Neural cell (in vitro differentiated cells): Measurements from ENCODE around the gene CLIC6. TPM values are rescaled to one million over a fixed set of nuclear protein-coding genes. Genes with fewer than 3 reads are reported as not detected.

Experiments used
- H2AFZ ChIP-seq: fragments of 200-600, 300-800 bp; sonication (generic), shearing (Covaris generic); 2 replicates; pipeline ENCODE4 v1.6.0; 2014; ENCODE audit warnings: low read depth, mild to moderate bottlenecking, antibody characterized with exemption, low read length, moderate library complexity
- H3F3A ChIP-seq: fragments of 200-600 bp; shearing (Covaris generic); 2 replicates; pipeline ENCODE4 v1.6.1; 2016; ENCODE audit warnings: mild to moderate bottlenecking, moderate library complexity, mixed read lengths, antibody characterized with exemption, low read length; ENCODE audit not compliant: insufficient read depth, poor library complexity, severe bottlenecking
- H3K27ac ChIP-seq: fragments of 200-600, 300-800 bp; sonication (generic), shearing (Covaris generic); 2 replicates; pipeline ENCODE4 v1.5.1; 2014; ENCODE audit warnings: mild to moderate bottlenecking, low read length, moderate library complexity
- H3K27me3 ChIP-seq: fragments of 300-800, 200-600 bp; sonication (generic), shearing (Covaris generic); 2 replicates; pipeline ENCODE4 v1.6.0; 2014; ENCODE audit warnings: mild to moderate bottlenecking, low read depth, low read length, moderate library complexity; ENCODE audit not compliant: insufficient read depth
- H3K36me3 ChIP-seq: fragments of 300-800, 200-600 bp; sonication (generic), shearing (Covaris generic); 2 replicates; pipeline ENCODE4 v1.5.1; 2014; ENCODE audit warnings: mild to moderate bottlenecking, antibody characterized with exemption, low read length, moderate library complexity; ENCODE audit not compliant: insufficient read depth
- H3K4me2 ChIP-seq: fragments of 300-800, 200-600 bp; sonication (generic), shearing (Covaris generic); 2 replicates; pipeline ENCODE4 v1.6.0; 2014; ENCODE audit warnings: mild to moderate bottlenecking, low read length
- H3K4me3 ChIP-seq: fragments of 300-800, 200-600 bp; sonication (generic), shearing (Covaris generic); 2 replicates; pipeline ENCODE4 v1.5.1; 2014; ENCODE audit warnings: mild to moderate bottlenecking, low read length, moderate library complexity
- H3K79me2 ChIP-seq: fragments of 200-600 bp; shearing (Covaris generic); replicated peaks from 2 replicates; pipeline ENCODE4 v1.6.0; 2014; ENCODE audit warnings: mild to moderate bottlenecking, low read length, moderate library complexity; ENCODE audit not compliant: insufficient read depth
- H3K9ac ChIP-seq: fragments of 300-800, 200-600 bp; sonication (generic), shearing (Covaris generic); 2 replicates; pipeline ENCODE4 v1.6.1; 2016; ENCODE audit warnings: mild to moderate bottlenecking, low read length, mixed read lengths
- H3K9me2 ChIP-seq: fragments of 200-600 bp; shearing (Covaris generic); 2 replicates; pipeline ENCODE4 v1.6.1; 2016; ENCODE audit warnings: mild to moderate bottlenecking, low read length, mixed read lengths; ENCODE audit not compliant: insufficient read depth
- H3K9me3 ChIP-seq: fragments of 200-600, 300-800 bp; sonication (generic), shearing (Covaris generic); 2 replicates; pipeline ENCODE4 v1.6.1; 2016; ENCODE audit warnings: mild to moderate bottlenecking, mixed run types, low read length, moderate library complexity, mixed read lengths
- H4K20me1 ChIP-seq: fragments of 200-600 bp; shearing (Covaris generic); 2 replicates; pipeline ENCODE4 v1.6.1; 2016; ENCODE audit warnings: mild to moderate bottlenecking, mixed run types; ENCODE audit not compliant: insufficient read depth
- EP300 ChIP-seq: fragments of 450-650 bp; conservative IDR thresholded peaks from 2 replicates; pipeline ENCODE4 v1.6.1; 2014; ENCODE audit warnings: antibody characterized with exemption, mild to moderate bottlenecking, moderate library complexity; ENCODE audit not compliant: poor library complexity, severe bottlenecking
- EZH2 ChIP-seq: fragments of 200-600, 300-800 bp; shearing (Covaris generic), sonication (generic); IDR thresholded peaks from 2 replicates; pipeline ENCODE4 v1.6.1; 2014; ENCODE audit warnings: antibody characterized with exemption, low read length, borderline replicate concordance, mild to moderate bottlenecking; ENCODE audit not compliant: insufficient read depth, poor library complexity, severe bottlenecking
- MXI1 ChIP-seq: fragments of 450-650 bp; conservative IDR thresholded peaks from 2 replicates; pipeline ENCODE4 v1.6.1; 2014; ENCODE audit warnings: antibody characterized with exemption, mild to moderate bottlenecking; ENCODE audit not compliant: poor library complexity, severe bottlenecking
- POLR2AphosphoS5 ChIP-seq: IDR thresholded peaks from 2 replicates; pipeline ENCODE4 v1.6.1; 2012
- RAD21 ChIP-seq: fragments of 450-650 bp; conservative IDR thresholded peaks from 2 replicates; pipeline ENCODE4 v1.6.1; 2014; ENCODE audit warnings: antibody characterized with exemption, mild to moderate bottlenecking, moderate library complexity
- SMC3 ChIP-seq: fragments of 450-650 bp; conservative IDR thresholded peaks from 2 replicates; pipeline ENCODE4 v1.6.1; 2014; ENCODE audit warnings: antibody characterized with exemption, mild to moderate bottlenecking, moderate library complexity; ENCODE audit not compliant: poor library complexity
- TAF1 ChIP-seq: IDR thresholded peaks from 2 replicates; pipeline ENCODE4 v1.6.1; 2012; ENCODE audit warnings: low read depth
- polyA plus RNA-seq: library from polyadenylated mRNA; depleted of rRNA; stranded (reverse); fragments of >200 nt; gene quantifications from 2 replicates; pipeline ENCODE4 v1.2.3, GENCODE V29; 2014
- TF ChIP-seq, protein P1 (sequence below): fragments of 450-650 bp; IDR thresholded peaks from 2 replicates; pipeline ENCODE4 v1.5.1; 2014; ENCODE audit warnings: antibody characterized with exemption, mild to moderate bottlenecking, moderate library complexity; ENCODE audit not compliant: poor library complexity, severe bottlenecking
- TF ChIP-seq, protein P2 (sequence below): IDR thresholded peaks from 2 replicates; pipeline ENCODE4 v1.6.1; 2012; ENCODE audit warnings: borderline replicate concordance

The CLIC6 gene
- polyA plus RNA-seq, 1 donor from 2014 or later: 0.32 TPM

DNA sequence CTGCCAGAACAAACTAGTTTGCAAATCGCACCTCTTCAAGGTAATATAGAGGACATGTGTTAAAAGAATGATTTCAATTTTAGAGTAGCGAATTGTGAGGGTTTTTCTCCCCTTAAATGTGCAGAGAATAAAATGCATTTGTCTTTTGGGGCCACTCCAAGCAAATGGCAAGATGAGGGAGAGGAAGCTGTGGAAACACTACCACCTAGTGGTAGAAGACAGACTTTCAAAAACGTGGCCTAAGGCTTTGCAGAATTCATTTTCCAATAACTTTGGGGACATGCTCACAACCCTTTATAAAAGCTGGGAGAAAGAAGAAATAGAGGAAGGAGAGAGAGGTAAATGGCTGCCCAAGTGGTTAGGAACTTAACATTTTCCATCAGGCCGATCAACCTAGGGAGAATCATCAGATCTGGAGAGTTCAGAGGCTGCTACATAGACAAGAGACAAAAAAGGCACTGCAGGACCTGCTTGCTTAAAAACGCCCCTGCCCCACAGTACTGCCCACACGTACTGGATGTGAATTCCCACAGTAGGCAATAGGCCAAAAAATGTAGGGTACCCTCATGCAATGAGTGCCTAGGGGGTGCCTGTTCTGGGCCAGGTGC is 38.2 kb upstream of the CLIC6 start:
- no peak for TF ChIP-seq EP300
- peak; percentile 96 for TF ChIP-seq RAD21
- peak; percentile 96 for TF ChIP-seq SMC3
- TF ChIP-seq EZH2: no peak
- TF ChIP-seq, protein P1, sequence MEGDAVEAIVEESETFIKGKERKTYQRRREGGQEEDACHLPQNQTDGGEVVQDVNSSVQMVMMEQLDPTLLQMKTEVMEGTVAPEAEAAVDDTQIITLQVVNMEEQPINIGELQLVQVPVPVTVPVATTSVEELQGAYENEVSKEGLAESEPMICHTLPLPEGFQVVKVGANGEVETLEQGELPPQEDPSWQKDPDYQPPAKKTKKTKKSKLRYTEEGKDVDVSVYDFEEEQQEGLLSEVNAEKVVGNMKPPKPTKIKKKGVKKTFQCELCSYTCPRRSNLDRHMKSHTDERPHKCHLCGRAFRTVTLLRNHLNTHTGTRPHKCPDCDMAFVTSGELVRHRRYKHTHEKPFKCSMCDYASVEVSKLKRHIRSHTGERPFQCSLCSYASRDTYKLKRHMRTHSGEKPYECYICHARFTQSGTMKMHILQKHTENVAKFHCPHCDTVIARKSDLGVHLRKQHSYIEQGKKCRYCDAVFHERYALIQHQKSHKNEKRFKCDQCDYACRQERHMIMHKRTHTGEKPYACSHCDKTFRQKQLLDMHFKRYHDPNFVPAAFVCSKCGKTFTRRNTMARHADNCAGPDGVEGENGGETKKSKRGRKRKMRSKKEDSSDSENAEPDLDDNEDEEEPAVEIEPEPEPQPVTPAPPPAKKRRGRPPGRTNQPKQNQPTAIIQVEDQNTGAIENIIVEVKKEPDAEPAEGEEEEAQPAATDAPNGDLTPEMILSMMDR: peak; percentile 93
- Histone ChIP-seq H2AFZ (no peak overlapping the region), H3F3A (no peaks in the 10 kb centered on the region), H3K9me2 (no peaks in the 10 kb centered on the region), H3K9me3 (no peaks in the 10 kb centered on the region), H3K4me2 (no peak overlapping the region), H3K36me3 (no peaks in the 10 kb centered on the region), H3K27me3 (no peaks in the 10 kb centered on the region), H3K79me2 (no peaks in the 10 kb centered on the region), H3K4me3 (no peak overlapping the region), H4K20me1 (no peaks in the 10 kb centered on the region), H3K9ac (no peak overlapping the region), H3K27ac (no peak overlapping the region)

GRCh38 chr21:34632498-34632897 is 36.3 kb upstream of the CLIC6 start:
- TF ChIP-seq, protein P1: no peak
- TF ChIP-seq MXI1 (no peak), EP300 (no peak), RAD21 (no peak), SMC3 (no peak), EZH2 (no peak), TAF1 (no peak), POLR2AphosphoS5 (no peak)
- TF ChIP-seq, protein P2, sequence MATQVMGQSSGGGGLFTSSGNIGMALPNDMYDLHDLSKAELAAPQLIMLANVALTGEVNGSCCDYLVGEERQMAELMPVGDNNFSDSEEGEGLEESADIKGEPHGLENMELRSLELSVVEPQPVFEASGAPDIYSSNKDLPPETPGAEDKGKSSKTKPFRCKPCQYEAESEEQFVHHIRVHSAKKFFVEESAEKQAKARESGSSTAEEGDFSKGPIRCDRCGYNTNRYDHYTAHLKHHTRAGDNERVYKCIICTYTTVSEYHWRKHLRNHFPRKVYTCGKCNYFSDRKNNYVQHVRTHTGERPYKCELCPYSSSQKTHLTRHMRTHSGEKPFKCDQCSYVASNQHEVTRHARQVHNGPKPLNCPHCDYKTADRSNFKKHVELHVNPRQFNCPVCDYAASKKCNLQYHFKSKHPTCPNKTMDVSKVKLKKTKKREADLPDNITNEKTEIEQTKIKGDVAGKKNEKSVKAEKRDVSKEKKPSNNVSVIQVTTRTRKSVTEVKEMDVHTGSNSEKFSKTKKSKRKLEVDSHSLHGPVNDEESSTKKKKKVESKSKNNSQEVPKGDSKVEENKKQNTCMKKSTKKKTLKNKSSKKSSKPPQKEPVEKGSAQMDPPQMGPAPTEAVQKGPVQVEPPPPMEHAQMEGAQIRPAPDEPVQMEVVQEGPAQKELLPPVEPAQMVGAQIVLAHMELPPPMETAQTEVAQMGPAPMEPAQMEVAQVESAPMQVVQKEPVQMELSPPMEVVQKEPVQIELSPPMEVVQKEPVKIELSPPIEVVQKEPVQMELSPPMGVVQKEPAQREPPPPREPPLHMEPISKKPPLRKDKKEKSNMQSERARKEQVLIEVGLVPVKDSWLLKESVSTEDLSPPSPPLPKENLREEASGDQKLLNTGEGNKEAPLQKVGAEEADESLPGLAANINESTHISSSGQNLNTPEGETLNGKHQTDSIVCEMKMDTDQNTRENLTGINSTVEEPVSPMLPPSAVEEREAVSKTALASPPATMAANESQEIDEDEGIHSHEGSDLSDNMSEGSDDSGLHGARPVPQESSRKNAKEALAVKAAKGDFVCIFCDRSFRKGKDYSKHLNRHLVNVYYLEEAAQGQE: no peak
- no peak overlapping the region for H3K4me2 ChIP-seq
- no peak overlapping the region for H3K9ac ChIP-seq
- H3K4me3 ChIP-seq: no peak overlapping the region
- no peaks in the 10 kb centered on the region for H3K36me3 ChIP-seq
- no peaks in the 10 kb centered on the region for H3K79me2 ChIP-seq
- no peaks in the 10 kb centered on the region for H3K9me2 ChIP-seq
- H3K27ac ChIP-seq: no peak overlapping the region
- H3K27me3 ChIP-seq: no peaks in the 10 kb centered on the region
- H4K20me1 ChIP-seq: no peaks in the 10 kb centered on the region
- no peaks in the 10 kb centered on the region for H3K9me3 ChIP-seq
- no peaks in the 10 kb centered on the region for H3F3A ChIP-seq
- no peak overlapping the region for H2AFZ ChIP-seq
